HCT116 (cell line): Measurements from ENCODE around the gene KIRREL3. TPM values are rescaled to one million over a fixed set of nuclear protein-coding genes. Genes with fewer than 3 reads are reported as not detected.

Source experiments
- ATAC-seq: fragments of 200-7000 bp; cut with Tn5 transposase; 2 replicates; pipeline ENCODE4 v1.9.1; 2020; ENCODE audit warnings: mild to moderate bottlenecking, moderate library complexity
- BruUV-seq: library from RNA; stranded (reverse); fragments of 400-500 nt; replicated peaks from 2 replicates; lab custom pipeline; 2021; lab: Mats Ljungman, UMichigan
- CTCF ChIA-PET: fragments of 300-600 bp; sonication (Branson Sonifier 250); formaldehyde crosslinking; loops from one replicate; lab custom pipeline; 2021; ENCODE audit warnings: antibody characterized with exemption; lab: Charles Lee
- POLR2A ChIA-PET: fragments of 300-600, 350-600 bp; sonication (Branson Sonifier 250); formaldehyde crosslinking; loops from one replicate; lab custom pipeline; 2021; ENCODE audit warnings: antibody characterized with exemption; lab: Charles Lee
- RAD21 ChIA-PET, 2 experiments: fragments of 300-600 bp; sonication (Branson Sonifier 250); formaldehyde crosslinking; loops; one replicate each; lab custom pipeline; 2023; ENCODE audit warnings: low total read pairs in 2 of 2; ENCODE audit not compliant: uncharacterized antibody in 2 of 2, unreplicated experiment in 2 of 2, low non-redundant PET in 1 of 2; lab: Charles Lee
- DNase-seq: peaks from one replicate; pipeline ENCODE4 v3.0.0-alpha.2; 2010; ENCODE audit warnings: low read depth, low spot score
- H2AFZ ChIP-seq: fragments of 200-600 bp; shearing (Covaris generic), sonication (generic); 2 replicates; pipeline ENCODE4 v1.6.1; 2017; ENCODE audit warnings: low read depth, mixed run types, mixed read lengths, antibody characterized with exemption, low read length; ENCODE audit not compliant: poor library complexity, severe bottlenecking
- H3K27ac ChIP-seq: 2 replicates; pipeline ENCODE4 v1.5.1; 2012; ENCODE audit warnings: low read depth, low read length
- H3K27me3 ChIP-seq: fragments of 200-600 bp; sonication (generic); 2 replicates; pipeline ENCODE4 v1.6.1; 2016; ENCODE audit warnings: mixed run types, low read length, mixed read lengths; ENCODE audit not compliant: insufficient read depth
- H3K36me3 ChIP-seq, 2 experiments: fragments of 200-500 bp in 1 of 2; fragments of 200-600 bp in 1 of 2; sonication (Bioruptor generic) in 1 of 2; sonication (generic) in 1 of 2; 2 replicates each; pipeline versions ENCODE4 v1.5.1 to v1.6.1; 2014 to 2016; ENCODE audit warnings: low read length in 2 of 2, inconsistent platforms in 1 of 2, mixed read lengths in 1 of 2, mixed run types in 1 of 2; ENCODE audit not compliant: insufficient read depth in 2 of 2, control insufficient read depth in 1 of 2
- H3K4me1 ChIP-seq, 2 experiments: fragments of 200-600 bp in 1 of 2; sonication (generic) in 1 of 2; 2 replicates each; pipeline versions ENCODE4 v1.5.1 to v1.6.1; 2012 to 2017; ENCODE audit warnings: low read length in 2 of 2, inconsistent platforms in 1 of 2, mild to moderate bottlenecking in 1 of 2, mixed read lengths in 1 of 2, mixed run types in 1 of 2, moderate library complexity in 1 of 2; ENCODE audit not compliant: insufficient read depth in 2 of 2, control insufficient read depth in 1 of 2
- H3K4me2 ChIP-seq: fragments of 200-600 bp; sonication (generic); 2 replicates; pipeline ENCODE4 v1.6.1; 2017; ENCODE audit warnings: mixed run types, low read length, mixed read lengths
- H3K4me3 ChIP-seq, 2 experiments: fragments of 200-600 bp in 1 of 2; sonication (generic) in 1 of 2; replicated peaks in 1 of 2; 2 replicates each; pipeline ENCODE4 v1.5.1; 2011 to 2016; ENCODE audit warnings: low read length in 2 of 2, control low read depth in 1 of 2, low read depth in 1 of 2, mild to moderate bottlenecking in 1 of 2, mixed read lengths in 1 of 2, mixed run types in 1 of 2
- H3K79me2 ChIP-seq: fragments of 200-600 bp; sonication (generic); 2 replicates; pipeline ENCODE4 v1.6.1; 2017; ENCODE audit warnings: mild to moderate bottlenecking, mixed run types, low read length, moderate library complexity, mixed read lengths; ENCODE audit not compliant: insufficient read depth
- H3K9ac ChIP-seq: fragments of 200-600 bp; sonication (generic); 2 replicates; pipeline ENCODE4 v1.6.1; 2016; ENCODE audit warnings: low read length, mixed read lengths
- H3K9me2 ChIP-seq: fragments of 200-600 bp; sonication (generic), shearing (Covaris generic); 2 replicates; pipeline ENCODE4 v1.6.1; 2017; ENCODE audit warnings: mixed run types, mild to moderate bottlenecking, moderate library complexity; ENCODE audit not compliant: insufficient read depth
- H3K9me3 ChIP-seq, 2 experiments: fragments of 200-500 bp in 1 of 2; fragments of 200-600 bp in 1 of 2; sonication (Bioruptor generic) in 1 of 2; sonication (generic) in 1 of 2; 2 replicates each; pipeline ENCODE4 v1.6.1; 2014 to 2017; ENCODE audit warnings: low read length in 2 of 2, mixed read lengths in 2 of 2, inconsistent platforms in 1 of 2, low read depth in 1 of 2, mild to moderate bottlenecking in 1 of 2, mixed run types in 1 of 2, moderate library complexity in 1 of 2; ENCODE audit not compliant: control insufficient read depth in 1 of 2, insufficient read depth in 1 of 2
- H4K20me1 ChIP-seq: fragments of 200-600 bp; sonication (generic), shearing (Covaris generic); 2 replicates; pipeline ENCODE4 v1.6.1; 2017; ENCODE audit warnings: mixed run types, mild to moderate bottlenecking, moderate library complexity; ENCODE audit not compliant: insufficient read depth
- CBX3 ChIP-seq: IDR thresholded peaks from 2 replicates; pipeline ENCODE4 v1.6.1; 2012; ENCODE audit warnings: low read depth
- ELF1 ChIP-seq: IDR thresholded peaks from 2 replicates; pipeline ENCODE4 v1.6.1; 2012; ENCODE audit warnings: low read depth, borderline replicate concordance
- JUND ChIP-seq: IDR thresholded peaks from 2 replicates; pipeline ENCODE4 v1.6.1; 2012
- POLR2A ChIP-seq: IDR thresholded peaks from 2 replicates; pipeline ENCODE4 v1.7.0; 2011; ENCODE audit warnings: borderline replicate concordance; ENCODE audit not compliant: insufficient read depth, insufficient read length; ENCODE audit errors: extremely low read depth
- POLR2AphosphoS5 ChIP-seq: IDR thresholded peaks from 2 replicates; pipeline ENCODE4 v1.6.1; 2011; ENCODE audit warnings: mild to moderate bottlenecking, low read depth, low read length, moderate library complexity
- SRF ChIP-seq: IDR thresholded peaks from 2 replicates; pipeline ENCODE4 v1.6.1; 2012; ENCODE audit warnings: low read depth
- ZNF274 ChIP-seq: fragments of 200-500 bp; sonication (Bioruptor generic); IDR thresholded peaks from 2 replicates; pipeline ENCODE4 v1.6.1; 2014; ENCODE audit warnings: mild to moderate bottlenecking, low read depth, low read length, inconsistent platforms
- intact Hi-C: fragments of 100-400 bp; cut with micrococcal nuclease; formaldehyde crosslinking; loops from 2 replicates; pipeline ENCODE4 v1.10.0; 2022
- total RNA-seq: library from RNA; stranded (reverse); gene quantifications from one replicate; pipeline ENCODE4 v1.2.1, GENCODE V29; 2021; ENCODE audit not compliant: unreplicated experiment
- TF ChIP-seq, protein P1 (sequence below): IDR thresholded peaks from 2 replicates; pipeline ENCODE4 v1.6.1; 2011; ENCODE audit warnings: mild to moderate bottlenecking, low read length, moderate library complexity; ENCODE audit not compliant: insufficient replicate concordance; ENCODE audit errors: extremely low read depth
- TF ChIP-seq, protein P2 (sequence below): IDR thresholded peaks from 2 replicates; pipeline ENCODE4 v1.6.1; 2012

KIRREL3 gene
- total RNA-seq, 1 experiment from 2014 or later, result not detected

DNA sequence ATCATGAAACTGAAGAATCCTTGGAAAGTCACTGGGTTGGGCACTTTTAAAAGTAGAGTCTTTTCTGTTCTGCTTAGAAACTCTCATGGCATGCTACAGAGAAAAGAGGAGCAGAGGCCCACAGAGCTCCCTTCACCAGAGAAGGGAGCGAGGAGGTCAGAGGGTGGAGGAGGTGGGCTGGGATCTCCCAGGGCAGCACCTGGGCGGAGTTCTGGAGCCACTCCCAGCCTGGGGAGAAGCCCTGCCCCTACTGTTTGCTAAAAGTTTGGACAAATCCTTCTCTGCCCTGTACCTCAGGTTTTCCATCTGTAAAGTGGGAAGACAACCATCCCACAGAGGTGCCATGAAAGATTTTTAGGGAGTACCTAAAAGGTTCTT, 299.1 kb downstream of the KIRREL3 start:
- ChIA-PET POLR2A (no interaction called here), RAD21 (no interaction called here), CTCF (no interaction called here)
- Histone ChIP-seq H2AFZ (no peak overlapping the region), H3K9ac (no peak overlapping the region), H3K4me3 (no peak overlapping the region), H3K4me1 (no peaks in the 10 kb centered on the region), H3K27me3 (peaks cover 47% of the 10 kb centered on the region; the same call in 1 of the 2 replicates), H3K36me3 (no peaks in the 10 kb centered on the region), H3K4me2 (no peak overlapping the region), H3K79me2 (no peaks in the 10 kb centered on the region), H3K9me2 (no peaks in the 10 kb centered on the region), H4K20me1 (no peaks in the 10 kb centered on the region), H3K9me3 (no peaks in the 10 kb centered on the region), H3K27ac (no peak overlapping the region)
- DNase-seq, result no peak
- 0 out of 2 replicates have a peak, but pooled peaks have one; percentile 40 for ATAC-seq
- TF ChIP-seq, protein P1, sequence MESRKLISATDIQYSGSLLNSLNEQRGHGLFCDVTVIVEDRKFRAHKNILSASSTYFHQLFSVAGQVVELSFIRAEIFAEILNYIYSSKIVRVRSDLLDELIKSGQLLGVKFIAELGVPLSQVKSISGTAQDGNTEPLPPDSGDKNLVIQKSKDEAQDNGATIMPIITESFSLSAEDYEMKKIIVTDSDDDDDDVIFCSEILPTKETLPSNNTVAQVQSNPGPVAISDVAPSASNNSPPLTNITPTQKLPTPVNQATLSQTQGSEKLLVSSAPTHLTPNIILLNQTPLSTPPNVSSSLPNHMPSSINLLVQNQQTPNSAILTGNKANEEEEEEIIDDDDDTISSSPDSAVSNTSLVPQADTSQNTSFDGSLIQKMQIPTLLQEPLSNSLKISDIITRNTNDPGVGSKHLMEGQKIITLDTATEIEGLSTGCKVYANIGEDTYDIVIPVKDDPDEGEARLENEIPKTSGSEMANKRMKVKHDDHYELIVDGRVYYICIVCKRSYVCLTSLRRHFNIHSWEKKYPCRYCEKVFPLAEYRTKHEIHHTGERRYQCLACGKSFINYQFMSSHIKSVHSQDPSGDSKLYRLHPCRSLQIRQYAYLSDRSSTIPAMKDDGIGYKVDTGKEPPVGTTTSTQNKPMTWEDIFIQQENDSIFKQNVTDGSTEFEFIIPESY, result no peak
- TF ChIP-seq, protein P2, sequence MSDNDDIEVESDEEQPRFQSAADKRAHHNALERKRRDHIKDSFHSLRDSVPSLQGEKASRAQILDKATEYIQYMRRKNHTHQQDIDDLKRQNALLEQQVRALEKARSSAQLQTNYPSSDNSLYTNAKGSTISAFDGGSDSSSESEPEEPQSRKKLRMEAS, result no peak
- no peak for TF ChIP-seq CBX3
- no peak for TF ChIP-seq ELF1
- no peak for TF ChIP-seq ZNF274
- TF ChIP-seq POLR2AphosphoS5, result no peak
- no peak for TF ChIP-seq JUND
- no peak for TF ChIP-seq SRF
- TF ChIP-seq POLR2A, result no peak
- no TSS peak for BruUV-seq
- intact Hi-C loops, result no loop called here
